Activated naive CD4-positive, alpha-beta T cell treated with anti-CD3 and anti-CD28 coated beads, Interleukin-2, amount 50 U/mL, for 24 hours (primary cell): Measurements from ENCODE around the gene CSRP1.
"Not testable (repeated sequence)": the region's sequence is repeated elsewhere in the genome, so short reads cannot be mapped to it uniquely, and the experiment has no call there.

Experiments
- H3K27ac Mint-ChIP-seq: one replicate; pipeline ENCODE4 v1.8.0; 2021; ENCODE audit warnings: mild to moderate bottlenecking, mixed read lengths
- H3K27me3 Mint-ChIP-seq: one replicate; pipeline ENCODE4 v1.8.0; 2021; ENCODE audit warnings: mixed read lengths
- H3K36me3 Mint-ChIP-seq: one replicate; pipeline ENCODE4 v1.8.0; 2021; ENCODE audit warnings: mixed read lengths
- H3K4me1 Mint-ChIP-seq: one replicate; pipeline ENCODE4 v1.8.0; 2021; ENCODE audit warnings: mixed read lengths
- H3K4me3 Mint-ChIP-seq: one replicate; pipeline ENCODE4 v1.8.0; 2021; ENCODE audit warnings: mild to moderate bottlenecking, mixed read lengths
- H3K9me3 Mint-ChIP-seq: one replicate; pipeline ENCODE4 v1.8.0; 2021; ENCODE audit warnings: mixed read lengths

CSRP1 gene

DNA sequence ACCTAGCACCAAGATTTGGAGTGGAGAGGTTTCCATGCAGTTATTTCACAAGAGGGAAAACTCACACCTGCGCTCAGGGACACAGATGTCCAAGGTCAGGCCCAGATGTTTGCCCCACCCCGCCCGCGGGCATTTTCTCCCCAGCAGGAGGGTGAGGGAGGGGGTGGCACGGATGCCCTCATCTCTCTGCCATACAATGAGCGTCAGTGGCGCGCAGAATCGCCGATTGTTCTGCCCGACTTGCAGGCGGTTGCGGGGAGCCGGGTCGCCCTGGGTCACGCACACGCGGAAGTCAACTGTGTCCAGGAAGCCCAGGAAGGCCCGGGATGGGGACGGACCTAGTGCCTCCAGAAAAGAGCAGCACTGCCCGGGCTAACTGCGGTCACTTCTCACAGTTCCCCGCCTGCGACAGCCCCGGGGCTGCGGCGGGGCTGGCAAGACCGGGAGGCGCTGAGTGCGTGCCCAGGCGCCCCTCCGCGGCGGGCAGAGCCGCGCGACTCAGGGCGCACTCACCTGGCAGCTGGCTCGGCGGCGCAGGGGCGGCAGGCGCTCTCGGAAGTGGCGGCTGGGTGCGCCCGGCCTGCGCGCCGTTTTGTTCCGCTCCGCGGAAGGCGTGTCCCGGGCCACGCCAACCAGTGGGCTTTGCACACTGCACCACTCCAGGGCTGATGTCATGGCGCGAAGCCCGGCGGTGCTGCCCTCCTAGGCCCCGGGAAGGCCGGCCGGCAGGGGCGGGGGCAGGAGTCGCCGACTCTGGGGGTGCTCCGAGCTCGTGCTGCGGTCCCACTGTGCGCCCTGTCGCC is at the start of gene CSRP1:
Gene CSRP1, minus strand, starts transcription at position 567 of the 803 bp plus-strand sequence. CDS start 10,820 bp downstream, outside the sequence.
- Mint-ChIP-seq H3K9me3 (no peaks in the 10 kb centered on the region), H3K27me3 (no peaks in the 10 kb centered on the region), H3K27ac (peak within 1 kb of the TSS; percentile 87), H3K4me1 (peaks cover 39% of the 10 kb centered on the region), H3K4me3 (peak within 1 kb of the TSS; percentile 92), H3K36me3 (no peaks in the 10 kb centered on the region)

DNA sequence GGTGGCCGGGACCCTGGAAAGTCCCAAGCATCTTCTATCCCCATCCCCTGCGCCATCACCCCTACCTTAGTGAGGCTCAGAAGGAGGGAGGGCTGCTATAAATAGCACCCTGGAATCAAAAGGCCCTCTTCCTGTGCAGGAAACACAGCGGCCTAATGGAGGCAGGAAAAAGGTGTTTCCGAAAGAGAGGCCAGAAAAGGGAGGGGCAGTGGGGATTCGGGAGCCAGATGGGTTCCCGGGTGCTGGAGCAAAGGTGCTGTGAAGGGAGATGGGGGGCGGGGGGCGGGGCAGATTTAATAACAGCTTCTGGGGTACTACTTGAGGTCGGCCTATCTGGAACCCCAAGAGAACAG is 48.6 kb upstream of the CSRP1 start:
- Mint-ChIP-seq H3K9me3 (no peaks in the 10 kb centered on the region), H3K4me3 (no peak overlapping the region), H3K36me3 (no peaks in the 10 kb centered on the region), H3K27me3 (no peaks in the 10 kb centered on the region), H3K27ac (no peak overlapping the region), H3K4me1 (peaks cover 5% of the 10 kb centered on the region)

DNA sequence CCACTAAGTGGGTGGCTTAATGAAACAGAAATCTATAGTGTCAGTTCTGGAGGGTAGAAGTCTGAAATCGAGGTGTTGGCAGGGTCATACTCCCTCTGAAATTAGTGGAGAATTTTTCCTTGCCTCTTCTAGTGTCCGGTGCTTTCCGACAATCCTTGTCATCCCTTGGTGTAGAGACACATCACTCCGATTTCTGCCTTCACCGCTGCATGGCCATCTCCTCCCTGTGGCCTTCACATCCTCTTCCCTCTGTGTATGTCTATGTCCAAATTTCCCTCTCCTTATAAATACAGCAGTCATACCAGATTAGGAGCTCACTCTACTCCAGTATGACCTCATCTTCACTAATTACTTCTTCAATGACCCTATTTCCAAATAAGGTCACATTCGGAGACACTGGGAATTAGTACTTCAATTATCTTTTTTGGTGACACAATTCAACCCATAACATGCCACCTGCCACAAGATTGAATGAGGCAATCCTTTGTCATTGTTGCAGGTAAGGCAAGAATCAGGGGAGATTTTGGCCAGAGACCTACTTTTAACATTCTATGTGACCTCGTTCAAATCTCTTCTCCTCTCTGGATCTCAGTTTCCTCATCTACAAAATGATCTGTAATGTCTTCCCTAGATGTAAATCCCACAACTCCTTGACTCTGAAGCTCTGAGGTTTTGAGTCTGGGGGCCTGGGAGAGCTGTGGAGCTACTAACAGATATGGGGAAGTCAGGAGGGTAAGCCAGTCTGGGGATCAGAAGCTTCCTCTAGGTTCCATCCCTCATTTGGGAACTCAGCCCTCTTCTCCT is 48.1 kb upstream of the CSRP1 start:
- no peaks in the 10 kb centered on the region for H3K27me3 Mint-ChIP-seq
- no peaks in the 10 kb centered on the region for H3K36me3 Mint-ChIP-seq
- H3K4me1 Mint-ChIP-seq, result peaks cover 4% of the 10 kb centered on the region
- H3K4me3 Mint-ChIP-seq, result no peak overlapping the region
- no peak overlapping the region for H3K27ac Mint-ChIP-seq
- no peaks in the 10 kb centered on the region for H3K9me3 Mint-ChIP-seq

DNA sequence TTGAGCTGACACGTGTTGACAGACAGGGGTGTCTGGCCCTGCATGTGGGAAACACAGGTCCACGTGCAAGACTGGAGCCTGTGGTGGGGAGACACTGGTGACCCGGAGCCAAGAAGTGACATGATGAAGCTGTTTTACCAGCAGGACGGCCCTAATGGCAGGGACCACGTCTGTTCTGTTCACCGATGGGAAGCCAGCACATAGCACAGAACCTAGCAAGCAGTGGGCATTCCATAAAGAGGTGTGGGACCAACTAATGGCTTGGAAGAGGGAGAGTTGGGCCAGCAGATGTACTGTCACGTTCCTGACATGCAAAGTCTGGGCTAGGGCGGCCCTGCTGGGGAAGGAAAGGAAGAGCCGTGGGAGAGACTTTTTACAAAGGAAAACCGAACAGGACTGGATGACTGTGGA is 47.3 kb upstream of the CSRP1 start:
- H3K4me1 Mint-ChIP-seq, result no peaks in the 10 kb centered on the region
- no peak overlapping the region for H3K27ac Mint-ChIP-seq
- H3K36me3 Mint-ChIP-seq, result no peaks in the 10 kb centered on the region
- H3K27me3 Mint-ChIP-seq, result no peaks in the 10 kb centered on the region
- H3K9me3 Mint-ChIP-seq, result no peaks in the 10 kb centered on the region
- no peak overlapping the region for H3K4me3 Mint-ChIP-seq

DNA sequence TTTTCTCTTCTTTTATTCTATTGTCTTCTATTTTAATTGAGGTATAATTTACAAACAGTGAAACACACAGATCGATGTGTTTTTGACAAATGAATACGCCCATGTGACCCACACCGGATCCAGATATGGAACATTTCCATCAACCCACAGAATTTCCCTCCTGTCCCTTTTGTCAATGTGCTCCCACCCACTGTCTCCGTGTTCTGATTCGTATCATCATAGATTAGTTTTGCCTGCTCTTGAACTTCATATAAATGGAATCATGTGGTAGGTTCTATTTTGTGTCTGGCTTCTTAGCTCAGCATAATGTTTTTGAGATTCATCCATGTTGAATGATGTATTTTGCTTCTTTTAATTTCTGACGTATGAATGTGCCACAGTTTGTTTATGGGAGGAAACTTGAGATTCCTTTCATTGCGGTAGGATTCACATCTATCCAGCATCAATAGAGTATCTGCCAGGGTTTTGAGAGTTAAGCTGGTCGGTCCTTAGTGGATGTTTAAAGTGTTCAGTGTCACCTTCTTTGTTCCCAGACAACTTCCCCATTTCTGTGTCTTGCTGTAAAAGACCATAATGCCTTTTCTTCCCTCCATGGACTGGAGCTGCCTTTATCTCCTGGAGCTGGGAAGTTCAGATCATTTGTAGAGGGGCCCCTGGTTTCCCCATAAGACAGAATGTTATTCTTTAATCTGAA is 46.7 kb upstream of the CSRP1 start:
- Mint-ChIP-seq H3K27ac (no peak overlapping the region), H3K4me1 (no peaks in the 10 kb centered on the region), H3K36me3 (peaks cover 2% of the 10 kb centered on the region), H3K4me3 (no peak overlapping the region), H3K9me3 (no peaks in the 10 kb centered on the region), H3K27me3 (no peaks in the 10 kb centered on the region)

DNA sequence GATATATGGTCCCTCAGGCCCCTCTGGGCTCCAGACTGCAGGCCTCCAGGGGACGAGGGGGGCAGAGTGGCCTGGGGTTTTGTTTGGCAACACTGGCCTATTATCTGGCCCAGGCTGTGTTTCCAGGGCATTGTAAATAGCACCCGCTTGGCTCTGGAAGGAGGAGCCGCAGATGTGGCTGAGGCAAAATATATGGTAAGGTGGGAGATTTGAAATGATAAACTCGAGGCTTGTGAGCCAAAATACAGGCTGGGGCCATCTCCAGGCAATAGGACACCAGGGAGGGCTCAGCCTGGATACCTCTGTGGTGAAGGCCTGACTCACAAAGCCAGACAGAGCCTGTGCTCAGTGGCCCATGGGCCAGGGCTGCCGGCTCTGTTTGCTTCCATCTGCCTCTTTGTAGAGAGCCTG is 46.0 kb upstream of the CSRP1 start:
- H3K36me3 Mint-ChIP-seq, result peaks cover 3% of the 10 kb centered on the region
- no peak overlapping the region for H3K27ac Mint-ChIP-seq
- no peaks in the 10 kb centered on the region for H3K4me1 Mint-ChIP-seq
- no peaks in the 10 kb centered on the region for H3K27me3 Mint-ChIP-seq
- H3K9me3 Mint-ChIP-seq, result no peaks in the 10 kb centered on the region
- no peak overlapping the region for H3K4me3 Mint-ChIP-seq

DNA sequence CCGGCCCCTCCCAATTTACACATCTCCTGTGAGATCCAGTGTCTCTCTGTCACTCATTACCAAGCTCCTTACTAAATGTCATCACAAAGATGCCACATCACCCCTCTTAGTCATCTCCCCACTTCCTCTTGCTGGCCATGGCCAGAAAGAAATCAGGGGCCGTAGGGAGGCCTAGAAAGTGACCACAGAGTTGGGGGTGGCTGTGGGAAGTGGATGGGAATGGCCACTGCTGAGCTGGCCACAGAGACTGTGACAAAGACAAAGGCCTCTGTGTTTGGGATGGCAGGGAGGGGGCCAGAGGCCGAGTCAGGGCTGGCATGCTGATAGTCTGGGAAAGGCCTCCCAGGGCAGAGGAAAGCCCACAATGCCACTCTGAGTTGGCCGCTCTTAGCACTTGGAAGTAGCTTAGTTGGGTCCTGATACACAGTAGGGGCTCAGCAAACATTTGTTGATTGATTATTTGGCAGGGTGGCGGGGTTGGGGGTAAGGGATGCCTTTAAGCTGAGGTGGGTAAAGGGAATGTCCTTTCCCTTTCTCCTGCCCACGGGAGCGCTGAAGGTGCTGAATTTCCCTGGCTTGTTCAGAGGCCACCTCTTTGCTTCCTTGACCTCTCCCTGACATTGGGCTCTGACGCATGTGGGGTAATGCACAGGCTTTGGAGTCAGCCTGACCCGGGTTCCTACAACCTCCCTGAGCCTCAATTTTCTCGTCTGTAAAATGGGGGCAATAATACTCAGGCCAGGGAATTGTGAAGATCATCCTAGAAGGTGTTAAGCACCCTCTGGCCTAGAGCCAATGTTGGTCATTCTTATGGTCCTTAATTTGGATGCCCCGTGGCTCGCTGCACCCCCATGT is 45.2 kb upstream of the CSRP1 start:
- Mint-ChIP-seq H3K9me3 (no peaks in the 10 kb centered on the region), H3K27me3 (no peaks in the 10 kb centered on the region), H3K4me3 (no peak overlapping the region), H3K36me3 (peaks cover 3% of the 10 kb centered on the region), H3K27ac (no peak overlapping the region), H3K4me1 (no peaks in the 10 kb centered on the region)

DNA sequence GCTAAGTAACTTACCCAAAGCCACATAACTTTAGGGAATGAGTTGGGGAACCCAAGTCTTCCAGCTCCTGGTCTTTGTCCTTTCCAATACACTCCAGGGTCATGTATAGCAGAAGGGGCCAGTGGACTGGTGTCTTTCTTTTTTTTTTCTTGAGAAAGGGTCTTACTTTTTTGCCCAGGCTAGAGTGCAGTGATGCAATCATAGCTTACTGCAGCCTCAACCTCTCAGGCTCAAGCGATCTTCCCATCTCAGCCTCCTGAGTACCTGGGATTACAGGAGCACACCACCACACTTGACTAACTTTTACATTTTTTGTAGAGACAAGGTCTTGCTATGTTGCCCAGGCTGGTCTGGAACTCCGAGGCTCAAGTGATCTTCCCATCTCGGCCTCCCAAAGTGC is 44.2 kb upstream of the CSRP1 start:
- Mint-ChIP-seq H3K4me1 (no peaks in the 10 kb centered on the region), H3K36me3 (peaks cover 3% of the 10 kb centered on the region), H3K9me3 (no peaks in the 10 kb centered on the region), H3K4me3 (no peak overlapping the region), H3K27me3 (no peaks in the 10 kb centered on the region), H3K27ac (no peak overlapping the region)

DNA sequence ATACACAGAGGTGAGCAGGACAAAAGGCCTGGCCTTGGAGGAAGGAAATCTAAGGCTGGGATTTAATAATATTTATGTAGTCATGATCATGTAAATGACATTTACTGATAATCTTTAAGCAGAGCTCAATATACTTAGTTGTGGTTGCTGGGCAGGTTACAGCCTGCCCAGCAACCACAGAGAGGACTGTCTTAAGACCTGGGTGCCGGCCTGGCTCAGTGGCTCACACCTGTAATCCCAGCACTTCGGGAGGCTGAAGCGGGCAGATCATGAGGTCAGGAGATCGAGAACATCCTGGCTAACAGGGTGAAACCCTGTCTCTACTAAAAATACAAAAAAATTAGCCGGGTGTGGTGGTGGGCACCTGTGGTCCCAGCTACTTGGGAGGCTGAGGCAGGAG is 42.6 kb upstream of the CSRP1 start:
- not testable (repeated sequence) for H3K27ac Mint-ChIP-seq, H3K36me3 Mint-ChIP-seq, H3K4me1 Mint-ChIP-seq, H3K4me3 Mint-ChIP-seq, H3K9me3 Mint-ChIP-seq, H3K27me3 Mint-ChIP-seq

DNA sequence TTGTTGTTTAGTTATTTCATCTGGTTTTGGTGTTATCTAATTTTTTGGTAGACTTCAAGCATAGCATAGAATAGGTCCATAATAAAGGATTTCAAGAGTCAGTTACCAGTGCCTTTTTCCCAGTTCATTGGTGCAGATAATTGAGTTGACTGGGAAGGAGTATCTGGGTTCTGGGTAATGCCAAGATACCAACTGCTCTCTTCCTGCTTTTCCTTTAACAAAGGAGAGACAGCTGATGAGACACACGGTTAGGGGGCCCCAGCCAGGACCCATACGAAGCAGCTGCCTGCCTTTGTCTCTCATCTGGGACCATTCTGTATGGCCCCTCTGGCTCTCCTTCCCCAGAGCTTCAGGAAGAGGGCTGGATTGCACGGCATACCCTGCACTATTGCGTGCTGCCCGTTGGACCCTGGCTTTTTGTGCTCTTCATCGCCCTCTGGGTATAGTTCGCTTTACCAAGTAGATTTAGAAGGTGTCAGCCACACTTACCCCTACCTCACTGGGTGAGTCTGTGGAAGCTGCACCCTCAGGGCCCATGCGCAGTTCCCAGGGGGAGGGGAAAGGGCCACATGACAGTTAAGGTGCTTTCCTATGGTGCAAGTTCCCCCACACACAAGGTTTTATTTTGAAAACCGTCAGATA is 39.0 kb upstream of the CSRP1 start:
- Mint-ChIP-seq H3K4me1 (no peaks in the 10 kb centered on the region), H3K4me3 (no peak overlapping the region), H3K27me3 (peaks cover 9% of the 10 kb centered on the region), H3K27ac (no peak overlapping the region), H3K36me3 (peaks cover 3% of the 10 kb centered on the region), H3K9me3 (no peaks in the 10 kb centered on the region)

DNA sequence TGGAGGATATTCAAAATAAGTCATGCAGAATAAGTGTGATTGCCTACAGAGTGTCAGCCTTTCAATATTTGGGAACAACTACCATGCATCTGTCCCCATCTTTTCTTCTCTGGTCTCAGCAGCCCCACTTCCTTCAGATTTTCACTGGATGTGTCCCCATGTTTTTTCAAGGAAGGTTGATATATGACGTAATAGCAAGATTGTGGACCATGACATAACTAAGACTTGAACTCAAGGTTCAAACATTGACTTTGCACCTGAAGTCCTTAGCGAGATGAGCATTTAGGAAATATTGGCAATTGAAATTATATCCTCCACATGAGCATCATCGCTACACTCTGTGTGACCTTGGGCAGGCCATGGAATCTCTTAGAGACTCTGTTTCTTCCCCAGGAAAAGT is 37.8 kb upstream of the CSRP1 start:
- no peak overlapping the region for H3K4me3 Mint-ChIP-seq
- H3K27me3 Mint-ChIP-seq, result peaks cover 14% of the 10 kb centered on the region
- H3K36me3 Mint-ChIP-seq, result peaks cover 3% of the 10 kb centered on the region
- H3K9me3 Mint-ChIP-seq, result no peaks in the 10 kb centered on the region
- H3K27ac Mint-ChIP-seq, result no peak overlapping the region
- peaks cover 2% of the 10 kb centered on the region for H3K4me1 Mint-ChIP-seq

DNA sequence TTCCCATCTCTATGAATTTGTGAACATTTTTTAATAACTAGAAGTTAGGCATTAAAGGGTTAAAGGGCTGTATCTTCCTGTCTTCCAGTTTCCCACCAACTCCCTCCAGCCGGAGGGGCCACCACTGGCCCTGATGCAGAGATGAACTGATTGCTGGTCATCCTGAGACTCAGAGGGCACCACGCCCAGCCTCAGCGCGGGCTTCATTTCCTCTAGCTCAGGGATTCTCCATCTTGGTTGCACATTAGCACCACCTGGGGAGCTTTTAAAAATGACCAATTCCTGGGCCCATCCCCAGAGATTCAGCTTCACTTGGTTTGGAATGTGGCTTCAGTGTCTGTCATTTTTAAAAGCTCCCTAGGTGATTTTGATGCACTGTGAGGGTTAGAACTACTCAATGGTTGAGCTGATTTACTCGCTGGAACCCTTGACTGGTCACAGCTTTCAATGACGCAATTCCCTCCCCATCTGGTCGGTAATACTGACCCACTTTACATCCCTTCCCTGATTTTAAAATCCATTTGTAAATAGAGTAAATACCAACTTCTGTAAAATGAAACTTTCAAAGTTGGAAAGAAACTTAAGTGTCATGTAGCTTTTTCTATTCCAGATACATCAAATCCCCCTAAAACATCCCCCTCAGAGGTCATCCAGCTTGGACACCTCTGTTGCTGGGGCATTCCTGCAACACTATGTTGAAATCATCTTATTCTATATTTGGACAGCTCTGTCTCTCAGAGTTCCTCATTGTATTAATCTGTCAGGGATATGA is 37.1 kb upstream of the CSRP1 start:
- no peak overlapping the region for H3K4me3 Mint-ChIP-seq
- H3K36me3 Mint-ChIP-seq, result peaks cover 3% of the 10 kb centered on the region
- H3K27ac Mint-ChIP-seq, result no peak overlapping the region
- peaks cover 16% of the 10 kb centered on the region for H3K27me3 Mint-ChIP-seq
- H3K4me1 Mint-ChIP-seq, result peaks cover 6% of the 10 kb centered on the region
- H3K9me3 Mint-ChIP-seq, result no peaks in the 10 kb centered on the region

DNA sequence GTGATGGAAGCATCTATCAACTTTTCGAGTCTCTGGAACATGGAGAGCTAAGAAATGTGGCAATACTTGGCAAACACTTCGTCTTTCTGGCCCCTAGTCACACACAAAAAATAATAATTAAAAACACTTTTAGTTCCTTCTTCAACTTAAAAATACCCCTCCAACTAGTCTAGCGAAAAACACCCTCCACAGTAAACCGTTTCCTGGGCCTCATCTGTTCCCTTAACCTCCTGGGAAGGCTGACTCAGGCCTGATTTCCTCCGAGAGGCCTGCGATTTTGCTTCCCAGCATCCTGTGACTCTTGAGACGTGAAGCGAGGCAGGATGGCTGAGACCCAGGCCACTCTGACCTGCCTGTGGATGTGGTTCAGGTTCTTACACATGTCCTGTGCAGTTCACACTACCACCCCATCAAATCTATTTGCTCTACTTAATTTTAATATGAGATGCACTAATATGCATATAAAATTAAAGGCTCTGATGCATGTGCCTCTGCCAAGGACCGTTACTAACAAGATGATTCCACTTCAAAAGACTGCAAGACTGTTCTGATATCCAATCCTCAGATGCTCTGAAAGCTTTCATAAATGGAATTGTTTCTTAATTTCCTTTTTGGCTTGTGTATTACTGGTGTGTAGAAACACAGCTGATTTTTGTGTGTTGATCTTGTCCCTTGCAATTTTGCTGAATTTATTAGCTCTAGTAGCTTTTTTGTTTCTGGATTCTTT is 35.5 kb upstream of the CSRP1 start:
- no peaks in the 10 kb centered on the region for H3K9me3 Mint-ChIP-seq
- no peak overlapping the region for H3K27ac Mint-ChIP-seq
- H3K36me3 Mint-ChIP-seq, result no peaks in the 10 kb centered on the region
- peaks cover 26% of the 10 kb centered on the region for H3K27me3 Mint-ChIP-seq
- no peak overlapping the region for H3K4me3 Mint-ChIP-seq
- H3K4me1 Mint-ChIP-seq, result peaks cover 13% of the 10 kb centered on the region
